Fibroblast of mammary gland (primary cell): ENCODE results near the gene FOXK2.

ENCODE experiments used
- DNase-seq: peaks from one replicate; pipeline ENCODE4 v3.0.0-alpha.2; 2010; ENCODE audit warnings: low read depth
- H3K4me3 ChIP-seq: 2 replicates; pipeline ENCODE4 v1.5.1; 2011; ENCODE audit warnings: low read depth, mild to moderate bottlenecking, low read length, moderate library complexity; ENCODE audit not compliant: control insufficient read depth
- TF ChIP-seq, protein P1 (sequence below): conservative IDR thresholded peaks from 2 replicates; pipeline ENCODE4 v1.5.1; 2011; ENCODE audit warnings: low read depth, low read length, inconsistent platforms; ENCODE audit not compliant: control insufficient read depth, insufficient read depth

Gene FOXK2

DNA sequence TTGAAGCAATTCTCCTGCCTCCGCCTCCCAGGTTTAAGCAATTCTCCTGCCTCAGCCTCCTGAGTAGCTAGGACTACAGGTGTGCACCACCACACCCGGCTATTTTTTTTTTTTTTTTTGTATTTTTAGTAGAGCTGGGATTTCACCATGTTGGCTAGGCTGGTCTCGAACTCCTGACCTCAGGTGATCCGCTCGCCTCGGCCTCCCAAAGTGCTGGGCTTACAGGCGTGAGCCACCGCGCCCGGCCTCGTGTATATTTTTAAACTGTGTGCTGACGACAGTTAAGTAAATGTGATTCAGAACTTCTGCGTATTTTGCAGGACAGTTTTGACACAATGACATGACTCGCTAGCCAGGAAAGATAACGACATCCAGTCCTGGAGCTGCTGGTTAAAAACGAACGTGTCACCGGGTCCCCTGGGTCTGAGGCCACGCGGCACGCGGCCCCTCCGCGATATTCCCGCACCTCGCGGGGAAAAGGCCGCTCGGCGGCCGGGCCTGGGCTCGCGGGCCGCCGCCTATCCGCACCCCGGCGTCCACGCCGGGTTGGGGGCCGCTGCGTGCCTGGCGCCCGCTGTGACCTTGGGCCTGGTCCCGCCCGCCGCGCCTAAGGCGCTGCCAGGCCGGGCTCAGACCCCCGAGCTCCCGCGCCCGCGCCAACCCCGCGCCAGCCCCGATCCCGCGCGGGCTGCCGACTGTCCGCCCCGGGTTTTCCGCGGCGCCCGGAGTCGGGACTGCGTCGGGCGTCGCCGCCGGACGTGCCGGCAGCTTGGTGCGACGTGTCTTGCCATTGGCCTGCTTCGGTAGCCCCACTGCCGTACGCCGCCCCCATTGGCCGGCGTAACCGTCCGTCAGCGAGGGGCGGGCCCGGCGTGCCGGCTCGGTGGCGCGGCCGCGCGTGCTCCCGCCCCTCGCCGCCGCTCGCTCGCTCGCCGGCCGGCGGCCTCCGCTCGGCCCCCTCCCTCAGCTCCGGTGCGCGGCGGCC lies at the start of gene FOXK2:
TSS of gene FOXK2 (plus strand) at position 907 of the 985 bp plus-strand sequence. CDS start 157 bp downstream, outside the sequence.
- DNase-seq = peak; percentile 92
- TF ChIP-seq, protein P1, sequence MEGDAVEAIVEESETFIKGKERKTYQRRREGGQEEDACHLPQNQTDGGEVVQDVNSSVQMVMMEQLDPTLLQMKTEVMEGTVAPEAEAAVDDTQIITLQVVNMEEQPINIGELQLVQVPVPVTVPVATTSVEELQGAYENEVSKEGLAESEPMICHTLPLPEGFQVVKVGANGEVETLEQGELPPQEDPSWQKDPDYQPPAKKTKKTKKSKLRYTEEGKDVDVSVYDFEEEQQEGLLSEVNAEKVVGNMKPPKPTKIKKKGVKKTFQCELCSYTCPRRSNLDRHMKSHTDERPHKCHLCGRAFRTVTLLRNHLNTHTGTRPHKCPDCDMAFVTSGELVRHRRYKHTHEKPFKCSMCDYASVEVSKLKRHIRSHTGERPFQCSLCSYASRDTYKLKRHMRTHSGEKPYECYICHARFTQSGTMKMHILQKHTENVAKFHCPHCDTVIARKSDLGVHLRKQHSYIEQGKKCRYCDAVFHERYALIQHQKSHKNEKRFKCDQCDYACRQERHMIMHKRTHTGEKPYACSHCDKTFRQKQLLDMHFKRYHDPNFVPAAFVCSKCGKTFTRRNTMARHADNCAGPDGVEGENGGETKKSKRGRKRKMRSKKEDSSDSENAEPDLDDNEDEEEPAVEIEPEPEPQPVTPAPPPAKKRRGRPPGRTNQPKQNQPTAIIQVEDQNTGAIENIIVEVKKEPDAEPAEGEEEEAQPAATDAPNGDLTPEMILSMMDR = no peak
- H3K4me3 ChIP-seq = peak within 1 kb of the TSS; percentile 65

DNA sequence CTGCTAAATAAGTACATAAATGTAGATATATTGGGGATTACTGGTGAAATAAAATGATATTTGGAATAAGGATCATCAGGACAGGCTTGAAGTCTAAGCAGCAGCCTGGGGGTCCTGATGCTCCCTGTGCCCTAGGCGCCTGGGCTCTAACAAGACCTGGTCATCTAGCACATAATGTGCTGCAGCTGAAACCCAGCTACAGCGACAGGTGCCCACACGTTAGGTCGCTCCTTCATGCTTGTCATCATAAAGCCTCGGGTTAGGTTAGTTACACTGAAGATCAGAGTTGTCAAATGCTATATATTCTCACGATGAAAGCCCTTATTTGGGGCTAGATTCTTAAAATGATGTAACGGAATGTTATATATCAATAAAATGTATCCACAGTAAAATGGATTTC lies 49.5 kb upstream of the FOXK2 start:
- DNase-seq = no peak
- no peak overlapping the region for H3K4me3 ChIP-seq
- TF ChIP-seq, protein P1 = no peak

DNA sequence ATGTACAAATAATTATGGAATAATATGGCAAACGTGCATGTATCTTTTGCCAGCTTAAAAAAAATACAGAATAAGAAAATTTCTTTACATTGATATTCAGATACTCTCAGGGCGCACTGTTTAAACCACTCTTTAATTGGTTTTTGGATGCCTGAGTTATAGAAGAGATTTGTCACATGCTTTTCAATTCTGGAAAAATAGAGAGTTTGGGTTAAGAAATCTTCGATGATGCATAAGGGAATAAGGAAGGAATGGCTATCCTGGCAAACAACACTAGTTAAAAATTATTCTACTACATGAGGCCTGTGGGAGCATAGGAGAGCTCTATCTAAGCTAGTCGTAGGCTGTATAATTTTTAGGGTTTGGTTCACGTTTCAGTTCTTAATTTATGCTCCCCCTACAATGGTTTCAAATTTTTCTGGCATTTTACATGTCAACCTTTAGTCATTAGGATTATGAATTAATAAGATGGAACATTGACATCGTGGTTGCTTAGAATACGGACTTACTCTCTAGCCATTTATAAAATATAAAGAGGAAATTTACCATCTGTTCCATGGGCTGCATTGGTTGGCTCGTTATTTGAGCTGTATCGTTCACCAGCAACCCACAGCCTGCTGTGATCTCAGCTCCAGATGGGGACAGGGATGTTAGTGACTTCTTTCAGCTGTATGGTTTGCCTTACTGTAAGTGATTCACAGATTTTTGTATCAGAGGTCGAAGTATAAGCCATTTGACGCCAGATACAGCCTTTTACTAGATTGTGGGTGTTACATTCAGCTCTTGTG lies 45.1 kb upstream of the FOXK2 start:
- TF ChIP-seq, protein P1 = no peak
- no peak for DNase-seq
- no peak overlapping the region for H3K4me3 ChIP-seq

DNA sequence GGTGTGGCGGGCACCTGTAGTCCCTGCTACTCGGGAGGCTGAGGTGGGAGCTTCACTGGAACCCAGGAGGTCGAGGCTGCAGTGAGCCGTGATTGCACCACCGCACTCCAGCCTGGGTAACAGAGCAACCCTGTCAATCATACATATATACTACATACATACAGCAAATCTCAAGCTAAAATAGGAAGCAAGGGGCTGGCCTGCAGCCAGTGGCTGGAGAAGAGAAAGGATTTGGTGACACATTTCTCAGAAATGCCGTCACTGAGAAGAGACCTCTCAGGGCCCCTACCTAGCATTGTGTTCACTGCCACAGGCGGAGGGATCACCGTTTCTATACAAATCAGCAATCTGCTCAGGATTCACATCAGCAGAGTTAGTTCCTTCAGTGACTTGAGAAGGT lies 44.1 kb upstream of the FOXK2 start:
- H3K4me3 ChIP-seq = no peak overlapping the region
- TF ChIP-seq, protein P1 = no peak
- DNase-seq = no peak

DNA sequence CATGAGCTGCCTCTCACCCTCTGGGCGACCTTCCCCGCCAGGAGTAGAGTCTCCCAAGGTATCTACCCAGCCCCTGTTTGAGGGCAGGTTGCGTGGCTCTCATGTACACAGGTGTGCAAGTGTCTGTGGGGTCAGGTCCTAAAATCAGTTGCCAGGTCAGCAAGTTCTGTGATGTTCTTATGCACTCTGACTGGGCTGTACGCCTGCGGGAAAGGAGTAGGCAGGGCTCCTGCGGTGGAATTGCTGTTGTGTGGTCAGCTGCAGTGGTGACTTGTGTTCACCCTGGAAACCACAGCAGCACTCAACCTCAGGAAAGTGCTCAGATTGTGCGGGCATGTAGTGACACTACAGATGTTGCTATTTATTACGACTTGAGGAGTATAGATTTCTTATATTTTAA lies 41.6 kb upstream of the FOXK2 start:
- TF ChIP-seq, protein P1 = no peak
- DNase-seq = no peak
- H3K4me3 ChIP-seq = no peak overlapping the region

DNA sequence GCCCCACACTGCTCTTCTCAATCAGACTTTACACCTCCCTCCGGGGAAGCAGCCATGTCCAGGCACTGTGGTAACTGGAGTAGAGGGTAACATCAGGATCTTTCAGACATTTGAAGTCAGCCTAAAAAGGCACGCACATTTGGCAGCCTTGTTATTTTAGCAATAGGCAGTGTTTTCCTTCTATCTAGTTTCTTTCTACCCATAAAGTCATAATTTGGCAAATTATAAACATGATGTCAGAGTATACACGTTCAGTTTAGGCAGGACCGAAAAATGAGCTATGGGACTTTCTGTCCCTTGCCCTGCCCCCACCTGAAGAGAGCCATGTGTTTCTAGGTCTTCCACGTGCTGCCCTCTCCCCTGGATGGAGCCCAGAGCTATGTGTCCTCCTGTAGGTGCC lies 39.9 kb upstream of the FOXK2 start:
- H3K4me3 ChIP-seq = no peak overlapping the region
- DNase-seq = no peak
- TF ChIP-seq, protein P1 = no peak
